GM18498 (cell line): ENCODE results near the gene HYI.
"Not testable (repeated sequence)": the region's sequence is repeated elsewhere in the genome, so short reads cannot be mapped to it uniquely, and the experiment has no call there.

Experiments
- ATAC-seq: cut with Tn5 transposase; IDR thresholded peaks from one replicate; pipeline ENCODE4 v1.9.1; 2021; ENCODE audit warnings: mild to moderate bottlenecking, moderate library complexity; ENCODE audit not compliant: unreplicated experiment

HYI gene

DNA sequence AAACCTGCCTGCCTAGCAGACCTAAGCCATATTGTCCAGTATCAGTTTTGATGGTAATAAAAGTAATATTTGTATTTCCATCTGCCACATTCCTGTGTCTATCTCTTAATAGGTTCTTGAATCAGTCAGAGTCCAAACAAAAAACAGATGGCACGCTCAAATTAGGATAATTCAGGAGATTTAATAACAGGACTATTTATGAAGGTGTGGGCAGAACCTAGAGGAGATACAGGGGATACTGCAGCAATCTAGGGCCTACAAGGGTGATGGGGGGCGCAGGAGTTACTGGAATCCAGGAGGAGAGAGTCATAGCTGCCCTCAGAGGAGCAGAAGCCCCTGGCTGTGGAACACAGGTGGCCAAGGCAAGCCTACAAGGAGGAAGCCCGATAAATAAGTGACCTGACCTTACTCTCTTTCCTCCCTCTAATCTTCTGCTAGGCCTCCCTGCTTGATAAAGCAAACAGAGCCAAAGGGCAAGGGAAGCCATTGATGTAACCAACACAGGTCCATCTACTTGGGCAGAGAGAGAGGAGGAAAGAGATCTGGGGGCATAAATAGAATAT, 11.9 kb upstream of the HYI start:
- ATAC-seq = no peak

DNA sequence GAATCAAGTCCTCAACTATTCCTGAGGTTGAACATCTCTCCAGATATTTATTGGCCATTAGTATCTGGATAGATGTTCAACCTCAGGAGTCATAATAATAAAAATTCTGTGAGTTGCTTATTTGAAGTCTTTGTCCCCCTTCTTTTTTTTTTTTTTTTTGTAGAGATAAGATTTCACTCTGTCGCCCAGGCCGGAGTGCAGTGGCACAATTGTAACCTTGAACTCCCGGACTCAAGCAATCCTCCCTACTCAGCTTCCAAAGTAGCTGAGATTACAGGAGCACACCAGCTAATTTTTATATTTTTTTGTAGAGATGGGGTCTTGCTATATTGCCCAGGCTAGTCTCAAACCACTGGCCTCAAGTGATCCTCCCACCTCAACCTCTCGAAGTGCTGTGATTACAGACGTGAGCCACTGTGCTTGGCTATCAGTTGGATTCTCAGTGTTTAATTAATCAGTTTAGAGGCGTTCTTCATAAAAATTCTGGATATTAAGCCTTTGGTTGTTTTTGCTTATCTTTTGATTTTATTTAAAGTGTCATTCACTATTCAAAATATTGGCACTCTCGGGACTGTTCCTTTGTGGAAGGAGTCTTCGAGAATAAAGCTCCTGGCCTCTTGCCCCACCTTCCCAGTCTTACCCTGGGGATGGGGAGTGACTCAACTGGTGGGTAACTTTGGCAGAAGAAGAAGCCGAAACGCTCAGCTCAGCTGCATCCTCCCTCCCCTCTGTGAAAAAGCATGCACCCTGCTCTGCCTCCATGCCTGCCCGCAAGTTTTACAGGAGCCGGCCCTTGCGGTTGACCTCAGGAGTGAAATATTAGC, 11.2 kb upstream of the HYI start:
- ATAC-seq = no peak

DNA sequence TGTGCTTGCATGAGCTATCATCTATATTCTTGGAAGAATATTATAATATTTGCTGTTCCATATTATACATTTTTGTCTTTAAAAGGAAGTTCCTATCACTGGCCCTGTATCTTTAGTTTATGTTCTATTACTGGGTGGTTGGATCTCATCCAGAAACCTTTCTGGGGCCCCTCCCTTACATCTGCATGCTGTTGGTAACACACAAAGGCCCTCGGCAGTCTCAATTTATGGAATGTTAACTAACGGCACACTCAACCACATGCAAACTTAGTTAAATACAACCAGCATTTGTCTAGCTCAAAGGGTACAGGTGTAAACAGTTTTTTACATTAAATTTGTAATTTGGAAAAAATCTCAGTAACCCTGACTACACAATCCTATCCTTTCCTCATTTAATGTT, 9.7 kb upstream of the HYI start:
- no peak for ATAC-seq

DNA sequence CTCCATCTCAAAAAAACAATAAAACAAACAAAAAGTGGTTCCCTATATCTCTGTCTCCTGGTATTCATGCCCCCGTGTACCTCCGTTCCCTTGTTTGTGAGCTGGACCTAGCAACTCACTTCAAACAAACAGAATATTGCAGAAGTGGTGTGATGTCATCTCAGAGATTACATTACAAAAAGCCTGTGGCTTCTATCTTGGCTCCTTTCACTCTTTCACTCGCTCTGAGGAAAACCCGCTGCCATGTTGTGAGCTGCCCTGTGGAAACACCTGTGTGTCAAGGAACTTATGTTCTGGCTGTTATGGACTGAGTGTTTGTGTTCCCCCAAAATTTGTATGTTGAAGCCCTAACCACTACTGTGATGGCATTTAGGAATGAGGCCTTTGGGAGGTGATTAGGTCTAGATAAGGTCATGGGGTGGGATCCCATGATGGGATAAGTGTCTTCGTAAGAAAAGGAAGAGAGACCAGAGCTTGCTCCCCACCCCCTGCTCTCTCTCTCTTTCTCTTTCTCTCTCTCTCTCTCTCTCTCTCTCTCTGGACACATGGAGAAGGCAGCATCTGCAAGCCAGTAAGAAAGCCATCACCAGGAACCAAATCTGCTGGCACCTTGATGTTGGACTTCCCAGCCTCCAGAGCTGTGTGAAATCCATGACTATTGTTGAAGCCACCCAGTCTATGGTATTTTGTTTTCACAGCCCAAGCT, 7.4 kb upstream of the HYI start:
- ATAC-seq = no peak

DNA sequence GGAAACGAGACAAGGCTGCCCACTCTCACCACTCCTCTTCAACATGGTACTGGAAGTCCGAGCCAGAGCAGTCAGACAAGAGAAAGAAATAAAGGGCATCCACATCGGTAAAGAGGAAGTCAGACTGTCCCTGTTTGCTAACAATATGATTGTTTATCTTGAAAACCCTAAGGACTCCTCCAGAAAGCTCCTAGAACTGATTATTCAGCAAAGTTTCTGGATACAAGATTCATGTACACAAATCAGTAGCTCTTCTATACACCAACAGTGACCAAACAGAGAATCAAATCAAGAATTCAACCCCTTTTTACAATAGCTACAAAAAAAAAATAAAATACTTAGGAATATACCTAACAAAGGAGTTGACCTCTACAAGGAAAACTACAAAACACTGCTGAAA, 4.6 kb upstream of the HYI start:
- ATAC-seq = not testable (repeated sequence)

DNA sequence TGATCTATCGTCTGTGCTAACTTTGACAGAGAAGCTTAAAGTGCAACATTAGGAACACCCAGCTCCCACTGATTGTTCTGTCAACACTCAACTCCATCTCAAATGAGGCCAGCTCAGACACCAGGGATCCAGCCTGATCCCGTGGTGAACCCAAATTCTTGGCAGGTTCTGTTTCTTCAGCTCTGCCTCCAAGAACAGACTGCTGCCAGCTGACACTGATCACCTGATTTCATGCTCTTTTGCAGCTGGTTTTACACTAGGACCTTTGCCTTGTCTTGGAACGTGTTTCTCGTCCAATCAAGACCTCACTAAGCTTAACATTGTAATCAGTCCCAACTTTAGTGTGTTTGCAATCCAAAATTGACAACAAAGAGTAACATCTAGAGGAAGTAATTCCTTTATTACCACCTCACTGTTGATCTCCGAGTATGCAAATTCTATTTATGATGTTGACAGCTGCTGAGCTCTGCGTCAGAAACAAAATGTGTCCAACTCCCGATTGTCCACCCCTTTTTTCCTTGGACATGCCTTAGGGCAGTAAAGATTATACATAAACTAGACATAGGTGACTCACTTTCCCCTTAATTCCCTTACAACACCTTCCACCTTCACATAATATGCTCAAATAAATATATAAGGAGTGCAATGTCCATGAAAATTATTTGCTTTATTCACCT, 1.6 kb upstream of the HYI start:
- no peak for ATAC-seq

DNA sequence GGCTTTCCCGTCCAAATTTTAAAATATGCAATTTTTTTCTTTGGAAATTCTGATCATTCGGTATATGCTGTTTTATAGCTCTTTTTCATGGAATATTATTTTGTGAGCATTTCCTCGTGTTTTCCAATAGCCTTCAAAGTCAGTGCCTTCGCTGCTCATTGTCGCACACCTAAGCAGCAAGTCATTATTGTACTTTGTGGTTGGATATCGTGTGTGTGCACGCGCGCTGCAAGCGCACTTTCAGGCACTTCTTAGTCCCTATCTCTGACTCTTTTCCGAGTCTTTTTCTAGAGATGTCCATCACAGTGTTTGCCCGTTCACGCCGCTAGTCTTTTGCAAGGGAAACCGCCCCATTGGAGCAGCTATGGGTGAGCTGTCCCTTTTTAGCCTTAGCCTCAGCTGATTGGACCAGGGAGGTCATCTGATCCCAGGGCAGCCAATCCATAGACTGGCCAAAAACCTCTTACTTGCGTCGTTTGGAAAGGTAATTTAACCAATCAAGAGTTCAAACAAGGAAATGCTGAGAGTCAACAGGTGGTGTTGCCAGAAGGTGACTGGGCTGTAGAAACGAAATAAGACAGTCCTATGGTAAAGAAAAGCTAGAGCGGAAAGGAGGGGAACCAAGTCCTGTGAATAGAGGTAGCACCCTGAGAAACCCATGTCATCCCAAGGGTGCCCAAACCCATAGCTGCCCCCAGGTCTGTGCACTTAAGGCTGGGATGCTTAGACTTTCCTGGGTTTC, 710 bp upstream of the HYI start:
- peak; percentile 70 for ATAC-seq

DNA sequence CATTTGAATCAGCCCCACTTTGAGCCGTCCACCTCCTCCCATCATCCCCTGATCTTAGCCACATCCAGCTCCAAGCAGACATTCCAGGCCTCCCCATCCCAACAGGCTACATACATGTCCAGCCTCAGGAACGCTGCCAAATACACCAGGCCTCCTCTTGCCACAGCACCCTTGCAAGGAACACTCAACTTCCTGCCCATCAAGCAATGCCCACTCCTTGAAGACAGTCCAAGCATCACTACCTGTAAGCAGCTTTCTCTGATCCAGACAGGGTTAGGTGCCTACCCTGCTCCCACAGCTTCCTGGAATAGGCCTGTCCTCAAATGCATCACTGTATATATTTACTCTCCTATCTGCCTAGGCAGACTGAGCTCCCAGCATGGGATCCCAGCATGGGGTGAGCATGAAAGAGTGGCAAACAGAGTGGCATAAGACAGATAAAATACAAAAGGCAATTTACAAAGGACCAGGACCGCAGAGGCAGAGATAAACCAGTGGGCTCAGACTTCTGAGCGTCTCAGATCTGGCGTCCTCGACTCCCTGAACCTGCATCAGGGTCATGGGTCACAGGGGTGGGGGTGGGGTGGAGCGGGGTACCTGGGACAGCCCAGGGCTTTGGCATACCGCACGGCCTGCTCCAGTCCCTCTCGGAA, 816 bp downstream of the HYI start:
- ATAC-seq = peak; percentile 4

DNA sequence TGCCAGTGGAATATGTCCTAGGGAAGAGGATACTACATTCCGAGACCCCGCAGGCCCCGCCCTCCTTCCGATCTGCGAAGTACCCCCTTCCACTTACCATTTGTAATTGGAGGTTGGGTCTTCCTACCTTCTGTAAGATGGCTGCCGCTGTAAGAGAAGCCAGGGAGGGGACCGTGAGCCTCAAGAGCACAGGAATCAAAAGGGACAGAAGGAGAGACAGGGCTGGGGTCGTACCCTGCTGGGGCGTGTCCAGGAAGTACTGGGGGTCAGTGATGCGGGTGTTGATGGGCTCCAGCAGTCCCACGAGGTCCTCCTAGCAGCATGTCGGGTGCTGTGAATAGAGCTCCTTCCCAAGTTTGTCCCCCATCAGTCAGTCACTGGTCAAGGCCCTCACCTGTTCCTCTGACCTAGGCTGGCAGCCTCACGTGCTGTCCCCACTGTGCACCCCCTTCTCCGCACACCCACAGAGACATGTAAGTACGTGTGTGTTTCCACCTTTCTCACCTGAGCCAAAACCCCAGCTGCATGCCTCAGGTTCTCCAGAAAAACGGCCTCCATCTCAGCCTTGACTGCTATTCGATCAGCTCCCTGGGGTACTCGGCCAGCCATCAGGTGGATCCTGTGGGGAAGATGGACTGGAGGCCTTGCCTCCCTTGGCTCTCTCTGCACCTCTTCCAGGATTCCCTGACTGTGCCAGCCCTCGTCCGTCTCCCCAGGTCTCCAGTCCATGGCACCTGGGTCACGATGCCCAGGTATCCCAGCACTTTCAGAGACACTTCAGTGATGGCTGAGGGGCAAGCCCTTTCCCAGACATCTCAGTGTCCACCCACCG, 1.8 kb downstream of the HYI start:
- ATAC-seq = no peak

DNA sequence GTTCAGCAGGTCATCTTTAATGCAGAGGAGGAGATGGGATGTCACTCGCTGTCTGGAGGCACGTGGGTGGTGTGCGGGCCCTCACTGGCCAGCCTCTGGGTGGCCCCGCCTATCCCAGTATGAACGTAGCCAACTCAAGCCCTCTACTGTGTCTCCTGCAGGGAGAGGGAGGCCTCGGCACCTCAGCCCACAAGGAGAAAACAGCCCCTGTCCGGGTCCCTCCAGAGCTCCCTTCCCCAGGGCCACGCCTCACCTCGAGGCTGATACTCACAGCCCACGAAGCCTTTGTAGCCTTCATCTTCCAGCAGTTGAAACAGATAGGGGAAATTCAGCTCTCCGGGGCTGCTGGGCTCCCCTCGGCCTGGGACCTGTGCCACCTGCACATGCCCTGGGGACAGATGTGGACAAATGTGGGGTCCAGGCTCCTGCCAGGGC, 2.6 kb downstream of the HYI start:
- no peak for ATAC-seq

DNA sequence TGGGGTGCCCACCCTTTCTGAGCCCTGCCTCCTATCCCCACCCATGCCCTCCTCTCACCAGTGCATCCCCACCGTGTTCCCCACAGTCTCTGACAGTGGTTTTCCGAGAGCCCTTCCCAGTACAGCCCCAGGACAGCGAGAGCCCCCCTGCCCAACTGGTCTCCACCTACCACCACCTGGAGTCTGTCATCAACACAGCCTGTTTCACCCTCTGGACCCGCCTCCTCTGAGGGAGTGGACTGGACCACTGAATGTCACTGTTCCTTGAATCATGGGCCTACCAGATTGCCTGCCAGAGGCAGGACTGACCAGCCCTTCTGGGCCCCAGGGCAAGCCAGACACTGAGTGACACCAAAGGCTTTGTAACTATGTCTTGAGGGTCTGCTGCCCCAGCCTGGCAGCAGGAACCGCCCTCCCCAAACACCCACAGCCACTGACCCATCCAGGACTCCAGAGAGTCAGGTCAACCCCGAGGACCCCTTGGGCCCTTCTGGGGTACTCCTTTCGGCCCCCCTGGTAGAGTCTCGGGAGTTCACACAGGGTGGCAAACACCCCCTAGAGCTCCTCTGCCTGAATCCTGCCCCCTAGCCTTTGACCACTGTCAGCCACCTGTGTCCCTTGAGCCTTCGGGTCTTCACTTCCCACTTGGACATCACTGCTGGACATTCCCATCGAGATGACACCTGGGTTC, 3.3 kb downstream of the HYI start:
- ATAC-seq = no peak

DNA sequence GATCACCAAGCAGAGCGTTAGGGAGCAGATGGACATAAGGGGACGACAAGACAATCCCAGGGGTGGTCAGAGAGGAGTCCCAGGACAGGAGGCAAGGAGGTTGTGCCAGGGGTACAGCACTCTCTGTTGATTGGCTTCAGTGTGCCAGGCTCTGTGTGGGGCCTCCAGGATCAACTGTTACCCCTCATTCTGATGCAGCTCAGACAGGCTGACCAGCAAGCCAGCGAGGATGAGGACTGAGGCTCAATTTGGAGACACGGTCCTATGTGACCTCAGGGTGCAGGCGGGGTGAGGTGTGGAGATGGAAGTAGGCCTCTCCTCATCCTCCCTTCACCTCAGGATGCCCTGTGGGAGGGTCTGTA, 4.0 kb downstream of the HYI start:
- no peak for ATAC-seq

DNA sequence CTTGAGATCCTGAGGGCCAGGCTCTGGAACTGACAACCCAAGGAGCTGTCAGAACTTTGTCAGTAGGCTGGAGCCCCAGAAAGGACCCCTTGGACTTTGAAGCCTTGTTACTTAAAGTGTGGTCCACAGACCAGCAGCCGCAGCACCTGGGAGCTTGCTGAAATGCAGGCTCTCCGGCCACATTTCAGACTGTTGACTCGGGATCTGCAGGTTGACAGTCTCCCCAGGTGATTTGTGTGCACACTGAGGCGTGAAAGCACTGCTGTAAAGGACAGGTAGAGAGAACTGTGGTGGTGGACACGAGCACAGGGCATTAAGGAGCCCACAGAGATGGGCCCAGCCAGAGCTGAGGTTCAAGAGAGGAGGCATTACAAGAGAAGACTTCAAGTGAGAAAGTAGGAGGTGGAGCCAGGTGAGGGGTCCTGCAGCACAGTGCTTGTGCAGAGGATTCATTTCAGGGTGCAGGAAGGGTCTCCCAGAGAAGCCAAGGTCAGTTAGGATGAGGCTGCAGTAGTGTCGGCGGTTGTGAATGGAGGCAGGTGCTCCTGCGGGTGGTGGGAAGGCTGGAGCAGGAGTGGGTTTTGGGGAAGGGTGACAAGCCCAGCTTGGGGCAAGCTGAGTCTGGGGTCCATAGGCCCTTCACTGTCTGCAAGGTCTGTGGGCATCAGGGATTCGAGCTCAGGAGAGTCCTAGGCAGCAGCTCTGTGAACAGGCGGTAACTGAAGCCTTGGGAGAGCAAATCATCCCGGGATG, 4.6 kb downstream of the HYI start:
- ATAC-seq = no peak

DNA sequence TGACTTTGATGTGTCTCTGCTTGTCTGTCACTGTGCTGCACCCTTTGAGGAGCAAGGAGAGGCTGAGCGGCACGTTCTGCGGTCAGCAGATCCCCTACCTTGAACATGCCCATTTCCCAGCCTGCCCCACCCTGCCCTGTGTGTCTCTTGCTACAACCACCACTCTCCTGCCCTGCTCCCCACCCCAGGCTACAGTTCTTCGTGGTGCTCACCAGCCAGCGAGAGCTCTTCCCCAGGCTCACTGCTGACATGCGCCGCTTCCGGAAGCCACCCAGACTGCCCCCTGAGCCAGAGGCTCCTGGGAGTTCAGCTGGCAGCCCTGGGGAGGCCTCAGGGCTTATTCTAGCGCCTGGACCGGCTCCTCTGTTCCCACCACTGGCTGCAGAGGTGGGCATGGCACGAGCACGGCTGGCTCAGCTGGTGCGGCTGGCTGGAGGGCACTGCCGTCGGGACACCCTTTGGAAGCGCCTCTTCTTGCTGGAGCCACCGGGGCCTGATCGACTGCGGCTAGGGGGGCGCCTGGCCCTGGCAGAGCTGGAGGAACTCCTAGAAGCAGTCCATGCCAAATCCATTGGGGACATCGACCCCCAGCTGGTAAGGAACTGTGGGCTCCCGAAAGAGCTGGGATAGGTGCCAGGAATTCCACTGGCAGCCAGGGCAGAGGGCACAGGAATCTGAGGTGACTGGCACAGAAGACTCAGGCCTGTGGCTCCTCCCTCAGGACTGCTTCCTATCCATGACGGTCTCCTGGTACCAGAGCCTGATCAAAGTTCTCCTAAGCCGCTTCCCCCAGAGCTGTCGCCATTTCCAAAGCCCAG, 5.6 kb downstream of the HYI start:
- ATAC-seq = no peak

DNA sequence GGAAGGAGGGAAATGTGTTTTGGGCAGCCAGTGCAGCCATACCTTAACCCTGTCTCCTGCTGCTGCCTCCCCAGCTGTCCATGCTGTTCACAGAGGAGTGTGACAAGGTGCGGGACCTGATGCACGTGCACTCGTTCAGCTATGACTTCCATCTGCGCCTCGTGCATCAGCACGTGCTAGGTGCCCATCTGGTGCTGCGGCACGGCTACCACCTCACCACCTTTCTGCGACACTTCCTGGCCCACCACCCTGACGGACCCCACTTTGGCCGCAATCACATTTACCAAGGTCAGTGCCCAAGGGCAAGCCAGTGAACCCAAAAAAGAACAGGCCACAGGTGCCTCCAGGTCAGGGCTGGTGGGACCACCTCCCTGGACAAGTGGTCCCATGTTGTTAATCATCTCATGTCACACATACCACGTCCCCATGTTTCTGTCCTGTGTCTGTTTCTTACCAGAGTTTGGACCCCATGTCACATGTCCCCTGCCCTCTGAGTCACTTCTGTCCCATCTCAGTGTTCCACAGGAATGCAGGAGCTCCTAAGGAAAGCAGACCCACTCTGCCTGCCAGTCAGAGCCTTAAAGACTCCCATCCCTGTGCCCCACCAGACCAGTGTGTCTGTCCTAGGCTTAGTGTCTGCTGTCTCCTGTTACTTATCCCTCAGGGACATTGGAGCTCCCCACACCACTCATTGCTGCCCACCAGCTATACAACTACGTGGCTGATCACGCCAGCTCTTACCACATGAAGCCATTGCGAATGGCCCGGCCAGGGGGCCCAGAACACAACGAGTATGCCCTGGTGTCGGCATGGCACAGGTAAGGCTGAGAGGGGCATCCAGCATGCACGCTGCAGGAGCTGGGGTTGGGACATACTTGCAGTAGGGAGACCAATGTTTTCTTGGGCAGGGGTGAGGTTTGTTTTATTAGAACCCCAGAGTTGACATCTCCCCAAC, 6.6 kb downstream of the HYI start:
- no peak for ATAC-seq

DNA sequence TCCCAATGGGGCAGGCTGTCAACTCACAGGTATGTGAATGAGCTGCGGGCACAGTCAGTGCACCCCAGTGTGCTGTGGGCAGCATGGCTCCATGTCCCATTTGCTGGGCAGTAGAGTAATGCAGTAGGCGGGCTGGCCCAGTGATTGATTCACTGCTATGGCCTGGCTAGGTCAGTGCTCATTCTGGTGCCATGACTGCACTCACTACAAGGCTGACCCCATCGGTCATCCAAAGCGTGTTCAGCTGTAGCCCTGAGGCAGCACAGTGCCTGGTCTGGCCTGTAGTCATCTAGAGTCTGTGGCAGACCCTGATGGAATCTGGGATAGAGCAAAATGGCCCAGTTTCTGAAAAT, 7.4 kb downstream of the HYI start:
- no peak for ATAC-seq
